GM18507 (cell line): ENCODE results near the gene ZNF581.

ENCODE experiments used
- DNase-seq: peaks from one replicate; pipeline ENCODE4 v3.0.0; 2011; ENCODE audit warnings: low read depth; ENCODE audit not compliant: insufficient read length; ENCODE audit errors: extremely low spot score
- FAIRE-seq: peaks from 2 replicates; lab custom pipeline; 2011; peaks lifted over from hg19 to GRCh38; lab: Jason Lieb, UNC

Gene ZNF581

DNA sequence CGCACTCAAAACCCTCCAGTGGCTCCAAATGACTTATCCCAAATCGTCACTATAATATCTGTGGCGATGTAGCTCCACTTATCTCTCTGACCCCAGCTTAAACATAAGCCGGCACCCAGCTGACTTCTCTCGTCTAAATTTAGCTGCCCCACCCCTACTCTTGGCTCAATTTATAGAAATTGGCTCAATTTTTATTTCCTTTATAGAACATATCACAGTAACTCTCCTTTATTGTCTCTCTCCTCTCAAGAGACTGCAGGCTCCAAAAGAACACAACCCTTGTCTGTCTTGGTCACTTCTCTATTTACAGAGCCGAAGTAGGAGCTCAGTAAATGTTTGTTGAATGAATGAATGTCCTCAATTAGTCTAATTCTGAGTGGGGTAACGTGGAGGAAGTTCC lies 19.9 kb upstream of the ZNF581 start:
- DNase-seq (no peak), FAIRE-seq (no peak)

DNA sequence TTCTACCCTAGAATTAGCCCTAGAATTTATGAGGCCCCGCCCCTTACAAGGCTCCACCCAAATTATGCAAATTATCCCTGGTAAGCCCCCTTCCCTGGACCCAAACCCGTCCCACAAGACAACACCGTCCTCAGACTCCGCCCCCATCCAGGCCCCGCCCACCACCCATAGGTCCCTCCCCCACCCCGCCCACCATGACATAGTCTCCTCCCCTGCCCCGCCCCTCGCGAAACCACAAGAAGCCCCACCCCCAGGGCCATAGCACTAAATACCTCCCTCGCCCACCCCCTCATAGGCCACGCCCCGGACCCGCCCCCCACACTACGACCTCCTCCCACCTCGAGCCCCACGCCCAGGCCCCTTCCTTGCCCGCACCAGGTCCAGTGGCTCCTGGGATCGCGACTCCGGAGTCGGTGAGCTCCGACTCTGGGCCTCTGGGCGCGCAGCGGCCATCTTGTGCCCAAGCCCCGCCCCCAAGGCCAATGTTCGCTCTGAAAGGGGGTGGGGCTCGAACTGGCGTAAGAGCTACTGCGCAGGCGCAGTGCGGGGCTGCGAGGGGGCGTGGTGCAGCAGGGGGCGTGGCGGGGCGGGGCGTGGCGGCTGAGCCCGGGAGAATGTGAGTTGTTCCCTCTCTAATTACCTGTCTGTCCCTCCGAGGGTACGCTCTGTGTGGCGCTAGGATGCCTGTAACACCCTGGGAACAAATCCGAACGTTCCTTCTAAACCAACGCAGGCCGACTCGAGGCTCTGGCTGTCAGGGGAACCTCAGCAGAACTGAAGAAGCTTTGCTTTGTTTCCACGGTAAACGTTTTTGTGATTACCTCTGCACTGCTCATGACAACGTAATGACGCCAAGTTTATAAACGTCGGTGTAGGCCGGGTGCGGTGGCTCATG lies 19.1 kb upstream of the ZNF581 start, which contains the start of gene ZNF784:
Gene ZNF784 (minus strand): TSS at position 458 of the 895 bp plus-strand sequence. CDS start 5 bp downstream, at position 453.
- no peak for DNase-seq
- peak; percentile 89 for FAIRE-seq

DNA sequence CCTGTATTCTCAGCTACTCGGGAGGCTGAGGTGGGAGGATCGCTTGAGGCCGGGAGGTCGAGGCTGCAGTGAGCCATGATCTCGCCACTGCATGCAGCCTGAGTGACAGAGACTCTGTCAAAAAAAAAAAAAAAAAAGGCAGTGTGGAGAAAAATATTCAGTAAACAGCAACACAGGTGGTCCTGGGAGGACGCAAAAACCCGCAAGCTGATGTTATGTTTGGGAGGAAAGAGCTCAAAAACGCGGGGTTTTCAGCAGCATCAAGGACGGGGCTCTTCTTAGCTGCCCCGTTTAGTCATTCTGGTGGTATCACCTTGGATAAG lies 18.5 kb upstream of the ZNF581 start:
- FAIRE-seq (no peak), DNase-seq (no peak)

DNA sequence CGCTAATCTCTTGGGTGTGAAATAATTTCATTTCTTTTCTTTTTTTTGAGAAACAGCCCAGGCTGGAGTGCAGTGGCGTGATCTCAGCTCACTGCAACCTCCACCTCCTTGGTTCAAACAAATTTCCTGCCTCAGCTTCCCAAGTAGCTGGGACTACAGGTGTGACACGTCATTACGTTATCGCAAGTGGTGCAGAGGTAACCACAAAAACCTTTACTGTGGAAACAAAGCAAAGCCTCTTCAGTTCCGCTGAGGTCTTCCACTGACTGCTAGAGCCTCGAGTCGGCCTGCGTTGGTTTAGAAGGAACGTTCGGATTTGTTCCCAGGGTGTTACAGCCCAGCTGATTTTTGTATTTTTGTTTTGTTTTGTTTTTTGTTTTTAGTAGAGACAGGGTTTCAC lies 17.1 kb upstream of the ZNF581 start:
- FAIRE-seq, result peak; percentile 69
- no peak for DNase-seq

DNA sequence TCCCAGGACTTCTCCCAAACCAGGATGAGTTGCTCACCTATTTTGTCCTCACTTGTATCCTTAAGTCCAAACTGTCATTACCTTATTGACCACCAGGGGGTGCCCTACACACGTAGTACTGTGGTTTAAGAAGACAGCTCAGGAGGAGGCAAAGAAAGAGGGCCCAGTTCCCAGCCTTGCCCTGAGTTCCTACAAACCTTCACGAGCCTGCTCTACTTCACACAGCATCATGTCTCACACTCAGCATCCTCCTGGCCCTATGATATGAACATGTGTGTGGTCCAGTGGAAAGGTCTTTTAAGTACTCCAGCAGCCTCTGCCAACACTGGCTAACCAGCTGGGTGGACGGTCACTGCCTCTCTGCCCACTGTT lies 11.0 kb upstream of the ZNF581 start:
- FAIRE-seq, result peak; percentile 84
- no peak for DNase-seq

DNA sequence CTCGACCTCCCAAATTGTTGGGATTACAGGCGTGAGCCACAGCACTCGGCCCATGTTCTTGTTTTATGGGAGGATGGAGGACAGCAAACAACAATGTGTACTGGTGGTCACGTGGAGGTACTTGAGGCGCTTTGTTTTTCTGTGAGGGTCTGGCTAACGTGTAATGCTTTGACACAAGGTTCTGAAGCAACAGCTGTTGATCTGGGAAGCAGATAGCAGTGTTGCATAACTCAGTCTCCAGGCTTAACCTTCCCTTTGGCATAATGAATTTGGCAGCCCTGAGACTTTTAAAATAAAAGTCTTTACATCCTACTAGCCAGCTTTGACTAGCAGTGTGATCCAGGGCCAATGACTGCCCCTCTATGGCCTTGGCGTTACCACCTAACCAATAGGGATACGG lies 9.6 kb upstream of the ZNF581 start:
- no peak for DNase-seq
- FAIRE-seq, result no peak

DNA sequence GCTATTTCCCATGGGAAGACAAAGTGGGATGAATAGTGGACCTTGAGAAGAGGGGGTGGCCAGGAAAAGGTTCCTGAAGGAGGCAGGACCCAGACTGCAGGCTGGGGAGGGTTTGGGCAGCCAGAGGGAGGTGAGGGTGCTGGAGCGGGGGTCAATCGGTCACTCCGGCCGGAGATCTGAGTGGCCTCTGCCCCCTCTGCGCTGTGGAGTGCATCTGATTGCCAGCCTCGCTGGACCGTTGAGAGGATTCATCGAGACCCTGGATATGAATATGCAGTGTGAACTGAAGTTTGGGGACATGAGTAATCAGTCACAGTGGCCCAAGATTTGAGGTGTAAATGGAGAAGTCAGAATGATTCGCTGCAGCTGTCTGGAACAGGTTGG lies 8.1 kb upstream of the ZNF581 start:
- FAIRE-seq (no peak), DNase-seq (no peak)

DNA sequence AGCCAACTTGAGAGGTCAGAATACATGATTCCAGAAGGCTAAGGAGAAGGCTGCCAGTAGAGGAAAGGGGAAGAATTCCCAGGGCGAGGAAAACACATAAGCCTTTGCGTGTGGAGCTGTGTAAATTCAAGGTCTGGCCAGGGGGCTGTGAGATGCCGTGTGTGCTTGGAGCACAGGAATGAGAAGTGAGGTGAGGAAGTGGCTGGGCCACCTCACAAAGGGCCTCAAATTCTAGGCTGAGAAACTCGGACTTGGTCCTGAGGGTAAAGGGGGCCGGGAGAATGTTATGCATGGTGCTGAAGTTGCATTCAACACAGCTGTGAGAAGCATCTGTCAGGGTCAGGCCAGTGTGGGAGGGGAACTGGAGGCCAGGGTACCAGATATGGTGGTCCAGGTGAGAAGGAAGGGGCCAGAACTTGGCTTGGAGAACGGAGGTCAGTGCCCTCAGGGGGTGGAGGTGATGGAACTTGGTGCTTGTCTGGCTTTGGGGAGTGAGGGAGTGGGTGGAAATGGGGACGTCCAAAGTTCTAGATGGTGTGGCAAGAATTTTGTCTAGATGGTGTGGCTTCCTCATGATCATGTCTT lies 7.5 kb upstream of the ZNF581 start:
- FAIRE-seq (no peak), DNase-seq (no peak)

DNA sequence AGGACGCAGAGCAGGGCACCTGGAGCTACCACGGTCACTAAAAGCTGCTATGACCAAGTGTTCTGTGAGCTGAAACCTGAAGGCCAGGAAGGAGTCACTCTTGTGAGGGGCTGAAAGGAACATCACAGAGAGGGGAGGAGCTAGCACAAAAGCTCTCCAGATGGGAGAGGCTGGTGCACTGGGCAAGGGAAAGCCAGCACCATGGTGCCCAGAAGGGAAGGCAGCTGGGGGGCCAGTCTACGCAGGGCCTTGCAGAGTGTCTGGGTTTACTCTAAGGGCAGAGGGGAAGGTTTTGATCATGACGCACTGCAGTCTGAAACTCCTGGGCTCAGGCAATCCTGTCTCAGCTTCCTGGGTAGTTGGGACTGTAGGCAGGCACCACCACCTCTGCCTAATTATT lies 6.7 kb upstream of the ZNF581 start:
- DNase-seq, result no peak
- no peak for FAIRE-seq

DNA sequence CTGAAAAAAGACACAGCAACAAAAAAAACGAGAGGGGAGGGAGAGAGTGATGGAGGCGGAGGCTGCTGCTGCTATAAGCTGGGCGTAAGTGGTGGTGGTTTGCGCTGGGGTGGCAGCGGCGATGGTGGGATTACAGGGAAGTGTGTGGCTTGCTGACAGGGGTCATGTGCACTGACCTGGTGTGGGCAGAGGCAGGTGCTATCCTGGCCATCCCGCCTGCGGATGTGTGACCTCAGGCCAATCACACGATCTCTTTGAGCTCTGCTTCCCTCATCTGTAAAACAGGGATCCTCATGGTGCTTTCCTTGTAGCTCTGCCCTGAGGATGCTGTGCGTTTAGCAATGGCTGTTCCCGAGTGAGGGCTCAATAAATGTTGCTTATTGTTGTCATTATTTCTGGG lies 5.9 kb upstream of the ZNF581 start:
- FAIRE-seq (no peak), DNase-seq (no peak)

DNA sequence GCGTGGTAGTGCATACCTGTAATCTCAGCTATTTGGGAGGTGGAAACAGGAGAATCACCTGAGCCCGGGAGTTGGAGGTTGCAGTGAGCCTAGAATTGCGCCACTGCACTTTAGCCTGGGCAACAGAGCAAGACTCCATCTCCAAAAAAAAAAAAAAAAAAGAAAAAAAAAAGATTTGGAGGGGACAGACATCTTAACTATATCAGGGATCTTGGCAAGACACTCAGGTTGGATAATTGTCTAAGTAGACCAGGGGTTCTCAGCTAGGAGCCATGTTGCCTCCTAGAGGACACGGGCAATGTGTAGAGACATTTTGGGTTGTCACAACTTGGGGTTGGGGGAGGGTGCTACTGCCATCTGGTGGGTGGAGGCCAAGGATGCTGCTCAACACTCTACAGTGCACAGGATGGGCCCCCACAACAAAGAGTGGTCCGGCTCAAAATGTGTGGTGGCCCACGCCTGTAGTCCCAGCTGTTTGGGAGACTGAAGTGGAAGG lies 4.5 kb upstream of the ZNF581 start:
- FAIRE-seq, result peak; percentile 52
- no peak for DNase-seq

DNA sequence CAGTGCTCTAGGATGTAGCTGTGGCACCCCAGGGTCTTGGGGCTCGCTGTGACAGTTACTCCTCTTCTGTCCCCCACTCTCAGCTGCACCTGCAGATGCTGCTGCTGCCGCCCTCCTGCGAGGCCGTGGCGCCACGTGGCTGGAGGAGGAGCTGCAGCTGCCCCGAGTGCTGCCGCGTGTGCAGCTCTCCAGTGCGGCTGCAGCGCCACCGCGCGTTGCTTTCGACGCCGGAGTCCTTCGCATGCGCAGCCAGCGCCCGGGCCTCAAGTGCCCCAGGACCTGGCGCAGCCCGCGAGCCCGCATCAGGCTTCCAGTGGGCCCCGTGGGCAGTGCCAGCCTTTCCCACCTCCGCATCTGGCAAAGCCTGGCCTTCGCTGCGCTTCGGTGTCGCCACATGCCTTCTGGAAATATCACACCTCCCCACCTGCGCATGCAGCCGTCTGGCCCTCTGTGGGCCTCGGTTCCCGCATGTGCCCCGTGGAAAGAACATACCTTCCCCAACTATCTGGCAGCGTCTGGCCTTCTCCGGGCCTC lies 3.3 kb upstream of the ZNF581 start:
- FAIRE-seq (no peak), DNase-seq (no peak)

DNA sequence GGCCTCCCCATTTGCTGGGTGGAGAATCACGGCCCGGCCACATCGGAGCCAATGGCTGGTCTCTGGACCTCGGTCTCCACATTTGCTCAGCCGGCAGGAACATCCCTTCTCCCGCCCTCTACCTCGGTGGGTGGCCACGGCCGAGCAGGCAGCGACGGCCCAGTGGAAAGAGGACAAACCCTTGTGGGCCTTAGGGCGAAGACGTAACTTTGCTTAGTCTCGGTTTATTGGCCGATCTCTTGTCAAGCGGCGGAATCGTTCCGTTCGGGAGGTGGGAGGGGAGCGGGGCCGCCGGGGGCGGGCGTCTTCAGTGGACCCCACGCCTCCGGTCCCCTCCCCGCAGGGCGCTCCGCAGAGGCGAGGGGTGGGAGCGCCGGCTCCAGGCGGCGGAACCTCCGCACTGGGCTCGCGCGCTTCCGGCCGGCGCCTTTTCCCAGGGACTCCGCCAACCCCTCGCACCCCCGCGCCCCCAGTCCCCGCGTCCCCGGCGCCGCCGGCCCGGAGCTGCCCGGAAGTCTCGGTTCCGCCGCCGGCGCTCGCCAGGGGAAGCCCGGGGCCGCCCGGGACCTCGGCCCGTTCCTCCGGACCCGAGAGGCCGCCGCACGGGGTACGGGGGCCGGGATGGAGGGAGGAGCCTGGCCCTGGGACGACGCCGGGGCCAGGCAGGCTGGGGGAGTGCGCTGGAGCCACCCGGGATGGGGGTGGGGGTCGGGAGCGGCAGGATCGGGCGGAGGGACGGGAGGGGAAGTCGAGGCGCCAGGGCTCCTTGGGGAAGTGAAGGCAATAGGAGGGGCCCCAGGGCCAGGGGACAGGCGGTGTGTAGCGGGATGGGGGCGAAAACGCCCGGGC lies 2.6 kb upstream of the ZNF581 start, which contains the start of gene ZNF580:
Gene ZNF580 (plus strand): TSS at position 426 of the 849 bp plus-strand sequence. CDS start 1,507 bp downstream, outside the sequence.
- DNase-seq (no peak), FAIRE-seq (peak; percentile 18)

DNA sequence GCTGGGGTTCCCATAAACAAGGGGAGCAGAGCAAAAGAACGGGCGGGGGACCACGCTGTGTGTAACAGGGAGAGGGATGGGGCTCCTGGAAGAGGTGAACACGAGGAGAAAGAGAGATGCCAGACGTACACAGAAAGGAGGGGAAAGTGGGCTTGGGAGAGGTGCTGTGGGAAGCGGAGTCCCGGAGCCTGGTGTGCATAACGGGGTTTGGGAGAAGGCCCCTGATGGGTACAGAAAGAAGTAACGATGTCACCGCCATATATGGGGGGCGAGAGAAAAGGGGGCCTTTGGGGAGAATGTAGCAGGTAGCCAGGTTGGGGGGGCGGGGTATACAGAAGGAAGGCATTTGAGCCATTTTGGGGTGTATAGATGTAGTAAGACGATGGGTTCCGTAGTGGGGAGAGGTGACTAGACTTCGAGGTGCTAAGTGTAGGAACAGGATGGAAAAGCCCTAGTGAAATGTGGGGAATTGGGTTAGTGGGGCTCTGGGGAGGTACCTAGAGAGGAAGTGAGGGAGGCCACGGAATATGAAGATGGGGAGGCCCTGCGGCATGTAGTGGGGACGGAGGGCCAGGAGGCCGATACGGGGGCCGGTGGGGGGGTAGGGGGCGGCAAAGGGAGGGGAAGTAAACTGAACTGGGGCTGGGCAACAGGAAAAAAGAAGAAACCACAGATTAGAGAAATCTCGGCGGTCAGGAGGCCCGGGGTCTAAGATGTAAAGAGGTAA lies 1.9 kb upstream of the ZNF581 start:
- DNase-seq, result no peak
- no peak for FAIRE-seq

DNA sequence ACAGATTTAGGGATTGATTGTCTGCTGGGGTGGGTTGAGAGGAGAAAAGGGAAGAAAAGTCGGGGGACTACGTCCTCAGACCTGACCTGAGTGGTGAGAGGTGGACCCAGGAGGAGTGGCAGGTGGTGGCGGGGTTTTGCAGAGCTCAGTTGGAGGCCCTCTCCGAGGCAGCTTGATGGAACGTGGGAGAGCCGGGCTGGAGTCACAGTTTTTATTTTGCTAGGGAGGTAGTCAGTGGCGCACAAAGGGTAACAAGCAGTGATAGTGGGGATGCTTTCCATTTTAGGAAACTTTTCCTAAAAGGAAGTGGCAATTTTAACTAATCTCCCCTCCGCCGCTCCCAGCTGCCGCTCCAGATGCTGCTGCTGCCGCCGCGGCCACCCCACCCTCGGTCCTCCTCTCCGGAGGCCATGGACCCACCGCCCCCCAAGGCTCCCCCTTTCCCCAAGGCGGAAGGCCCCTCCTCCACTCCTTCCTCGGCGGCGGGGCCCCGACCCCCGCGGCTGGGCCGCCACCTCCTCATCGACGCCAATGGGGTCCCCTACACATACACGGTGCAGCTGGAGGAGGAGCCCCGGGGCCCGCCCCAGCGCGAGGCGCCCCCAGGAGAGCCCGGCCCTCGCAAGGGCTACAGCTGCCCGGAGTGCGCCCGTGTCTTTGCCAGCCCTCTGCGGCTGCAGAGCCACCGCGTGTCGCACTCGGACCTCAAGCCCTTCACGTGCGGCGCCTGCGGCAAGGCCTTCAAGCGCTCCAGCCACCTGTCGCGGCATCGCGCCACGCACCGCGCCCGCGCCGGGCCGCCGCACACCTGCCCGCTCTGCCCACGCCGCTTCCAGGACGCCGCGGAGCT lies 1.1 kb upstream of the ZNF581 start:
- FAIRE-seq (peak; percentile 65), DNase-seq (no peak)

DNA sequence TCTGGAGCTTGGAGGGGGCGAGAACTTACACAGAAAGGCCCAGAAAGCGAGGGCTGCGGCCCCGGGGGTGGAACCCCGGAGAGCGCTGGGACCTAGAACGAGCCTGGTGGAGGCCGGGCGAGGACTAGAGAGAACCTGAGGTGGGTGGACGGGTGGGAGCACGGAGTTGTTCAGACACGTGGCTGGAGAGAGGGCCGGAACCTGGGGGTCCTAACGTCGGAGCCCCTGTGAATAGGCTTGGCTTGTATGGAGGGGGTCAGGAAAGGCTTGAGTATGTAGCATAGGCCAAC lies 383 bp downstream of the ZNF581 start:
- DNase-seq (no peak), FAIRE-seq (no peak)

DNA sequence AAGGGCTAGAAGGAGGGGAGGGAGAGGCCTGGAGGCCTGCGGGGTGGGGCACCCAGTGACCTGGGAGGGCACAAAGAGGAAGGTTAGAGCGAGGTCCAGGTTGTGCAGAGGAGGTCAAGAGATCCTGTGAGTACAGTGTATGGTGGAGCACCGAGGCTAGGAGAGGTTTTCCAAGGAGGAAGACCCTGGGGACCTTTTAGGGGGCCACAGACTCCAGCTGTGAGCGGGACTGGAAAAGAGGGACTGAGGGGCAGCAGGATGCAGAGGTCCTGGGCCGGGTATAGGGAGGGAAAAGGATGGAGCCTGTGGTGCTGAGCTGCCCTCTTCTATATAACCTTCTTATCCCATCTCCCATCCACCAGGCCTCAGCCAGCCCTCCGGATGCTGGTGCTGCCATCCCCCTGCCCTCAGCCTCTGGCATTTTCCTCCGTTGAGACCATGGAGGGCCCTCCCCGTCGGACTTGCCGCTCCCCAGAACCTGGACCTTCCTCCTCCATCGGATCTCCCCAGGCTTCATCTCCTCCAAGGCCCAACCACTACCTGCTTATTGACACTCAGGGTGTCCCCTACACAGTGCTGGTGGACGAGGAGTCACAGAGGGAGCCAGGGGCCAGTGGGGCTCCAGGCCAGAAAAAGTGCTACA lies 863 bp downstream of the ZNF581 start:
- DNase-seq (no peak), FAIRE-seq (no peak)

DNA sequence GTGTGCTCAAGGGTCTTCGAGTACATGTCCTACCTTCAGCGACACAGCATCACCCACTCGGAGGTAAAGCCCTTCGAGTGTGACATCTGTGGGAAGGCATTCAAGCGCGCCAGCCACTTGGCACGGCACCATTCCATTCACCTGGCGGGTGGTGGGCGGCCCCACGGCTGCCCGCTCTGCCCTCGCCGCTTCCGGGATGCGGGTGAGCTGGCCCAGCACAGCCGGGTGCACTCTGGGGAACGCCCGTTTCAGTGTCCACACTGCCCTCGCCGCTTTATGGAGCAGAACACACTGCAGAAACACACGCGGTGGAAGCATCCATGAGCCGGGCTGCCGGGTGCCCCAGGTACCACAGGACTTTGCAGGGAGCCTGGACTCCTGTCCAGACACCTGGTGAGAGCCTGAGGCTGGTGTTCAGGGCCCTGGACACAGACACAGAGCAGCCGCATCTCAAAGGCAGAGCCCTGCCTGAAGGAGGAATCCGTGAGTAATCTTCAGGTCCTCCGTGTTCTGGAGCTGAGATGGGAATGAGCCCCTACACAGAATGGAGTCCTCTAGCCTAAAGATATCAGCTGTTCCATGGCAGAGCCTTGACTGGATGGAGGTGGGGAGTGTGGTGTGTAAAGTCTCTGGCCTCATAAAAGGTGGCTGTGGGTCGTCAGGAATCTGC lies 1.5 kb downstream of the ZNF581 start:
- DNase-seq (no peak), FAIRE-seq (no peak)
